Measurements from ENCODE around the gene ZBTB32. TPM values are rescaled to one million over a fixed set of nuclear protein-coding genes. Genes with fewer than 3 reads are reported as not detected.
A peak's percentile ranks its signal among the peaks of the same experiment; 100 is the strongest.
"Not testable (repeated sequence)": the region's sequence is repeated elsewhere in the genome, so short reads cannot be mapped to it uniquely, and the experiment has no call there.

ZBTB32 gene
- total and polyA plus RNA-seq, 8 donors, result 0.15 to 0.94 (median 0.39) TPM

DNA sequence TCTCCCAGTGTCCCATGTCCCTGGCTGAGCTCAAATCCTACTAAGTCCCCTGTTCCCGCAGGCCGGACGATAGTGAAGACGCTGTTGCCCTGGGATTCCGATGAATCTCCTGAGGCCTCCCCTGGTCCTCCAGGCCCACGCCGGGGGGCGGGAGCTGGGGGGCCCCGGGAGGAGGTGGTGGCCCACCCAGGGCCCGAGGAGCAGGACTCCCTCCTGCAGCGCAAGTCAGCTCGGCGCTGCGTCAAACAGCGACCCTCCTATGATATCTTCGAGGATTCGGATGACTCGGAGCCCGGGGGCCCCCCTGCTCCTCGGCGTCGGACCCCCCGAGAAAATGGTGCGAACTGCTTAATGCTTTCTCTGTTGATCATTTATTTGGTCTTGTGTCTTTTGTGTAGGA lies 19.3 kb downstream of the ZBTB32 start:
- Histone ChIP-seq H3K27ac (no peak overlapping the region), H3K9me3 (no peaks in the 10 kb centered on the region), H3K4me1 (peaks cover 4 to 16% of the 10 kb centered on the region in 2 donors), H3K27me3 (no peaks in the 10 kb centered on the region), H3K4me3 (no peak overlapping the region), H3K36me3 (peaks cover 0 to 91% of the 10 kb centered on the region in 2 donors)
- intact Hi-C loops (cut with DNase I), result no loop called here
- DNase-seq (no peak), ATAC-seq (no peak)
- TF ChIP-seq CTCF (IDR thresholded peaks at IDR 0.05), result no peak

- Histone ChIP-seq H3K36me3 (peaks cover 0 to 96% of the 10 kb centered on the region in 2 donors), H3K4me1 (peaks cover 0 to 11% of the 10 kb centered on the region in 2 donors)
- ATAC-seq; intact Hi-C loops (cut with DNase I); H3K4me3 ChIP-seq; H3K27me3 ChIP-seq; H3K9me3 ChIP-seq; DNase-seq; H3K27ac ChIP-seq: not testable (repeated sequence)
Measured at GRCh38 chr19:35724132-35724531, 19.8 kb downstream of the ZBTB32 start.

- peak in 1 of 4 donors; percentile 78 for DNase-seq
- H3K9me3 ChIP-seq, result no peaks in the 10 kb centered on the region
- no peak overlapping the region for H3K27ac ChIP-seq
- TF ChIP-seq CTCF (IDR thresholded peaks at IDR 0.05), result no peak
- H3K27me3 ChIP-seq, result no peaks in the 10 kb centered on the region
- intact Hi-C loops (cut with DNase I), result no loop called here
- peaks cover 0 to 99% of the 10 kb centered on the region in 2 donors for H3K36me3 ChIP-seq
- no peak overlapping the region for H3K4me3 ChIP-seq
- ATAC-seq, result no peak
- peaks cover 0 to 7% of the 10 kb centered on the region in 2 donors for H3K4me1 ChIP-seq
Measured at GRCh38 chr19:35724560-35724959, 20.2 kb downstream of the ZBTB32 start.

- Histone ChIP-seq H3K27me3 (no peaks in the 10 kb centered on the region), H3K9me3 (no peaks in the 10 kb centered on the region), H3K4me3 (no peak overlapping the region), H3K4me1 (no peaks in the 10 kb centered on the region), H3K27ac (no peak overlapping the region), H3K36me3 (peaks cover 0 to 99% of the 10 kb centered on the region in 2 donors)
- ATAC-seq (no peak), DNase-seq (peak in 1 of 4 donors; percentile 78)
- TF ChIP-seq CTCF (IDR thresholded peaks at IDR 0.05), result no peak
- intact Hi-C loops (cut with DNase I), result no loop called here
Measured at GRCh38 chr19:35725216-35725861, 21.0 kb downstream of the ZBTB32 start.

GRCh38 chr19:35727053-35727955 lies 22.9 kb downstream of the ZBTB32 start:
- Histone ChIP-seq H3K27ac (no peak overlapping the region), H3K36me3 (peaks cover 0 to 100% of the 10 kb centered on the region in 2 donors), H3K27me3 (no peaks in the 10 kb centered on the region), H3K4me1 (no peaks in the 10 kb centered on the region), H3K9me3 (no peaks in the 10 kb centered on the region), H3K4me3 (no peak overlapping the region)
- ATAC-seq (no peak), DNase-seq (no peak)
- no peak for TF ChIP-seq CTCF (IDR thresholded peaks at IDR 0.05)
- intact Hi-C loops (cut with DNase I), result no loop called here
